Measurements from ENCODE around the gene GRIK2. TPM values are rescaled to one million over a fixed set of nuclear protein-coding genes. Genes with fewer than 3 reads are reported as not detected.

GRIK2 gene
- total and polyA plus RNA-seq, 12 donors = 0.09 to 10.6 (median 1.9) TPM

DNA sequence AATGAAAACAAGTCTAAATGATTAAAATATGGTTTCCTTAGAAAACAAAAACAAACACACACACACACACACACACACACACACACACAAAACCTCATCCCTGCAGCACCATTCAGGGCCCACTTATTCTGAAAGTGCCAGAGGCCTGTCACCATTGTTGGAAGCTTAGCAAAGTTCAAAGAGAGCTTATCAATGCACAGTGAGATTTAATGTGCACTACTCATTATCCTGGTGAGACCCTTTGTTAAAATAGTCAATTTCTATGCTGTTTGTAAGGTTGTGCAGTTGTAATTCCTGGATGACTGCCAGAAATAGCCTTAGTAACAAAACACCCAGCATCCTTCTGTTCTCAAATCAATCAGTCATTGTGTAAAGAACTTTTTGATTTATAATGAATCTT is 482.9 kb downstream of the GRIK2 start:
- intact Hi-C loops (cut with DNase I) = no loop called here
- H3K27ac ChIP-seq = no peak overlapping the region
- no peaks in the 10 kb centered on the region for H3K36me3 ChIP-seq (replicated peaks in 1 of 2)
- no peak overlapping the region for H3K4me3 ChIP-seq
- no peak for DNase-seq
- TF ChIP-seq, protein P1, sequence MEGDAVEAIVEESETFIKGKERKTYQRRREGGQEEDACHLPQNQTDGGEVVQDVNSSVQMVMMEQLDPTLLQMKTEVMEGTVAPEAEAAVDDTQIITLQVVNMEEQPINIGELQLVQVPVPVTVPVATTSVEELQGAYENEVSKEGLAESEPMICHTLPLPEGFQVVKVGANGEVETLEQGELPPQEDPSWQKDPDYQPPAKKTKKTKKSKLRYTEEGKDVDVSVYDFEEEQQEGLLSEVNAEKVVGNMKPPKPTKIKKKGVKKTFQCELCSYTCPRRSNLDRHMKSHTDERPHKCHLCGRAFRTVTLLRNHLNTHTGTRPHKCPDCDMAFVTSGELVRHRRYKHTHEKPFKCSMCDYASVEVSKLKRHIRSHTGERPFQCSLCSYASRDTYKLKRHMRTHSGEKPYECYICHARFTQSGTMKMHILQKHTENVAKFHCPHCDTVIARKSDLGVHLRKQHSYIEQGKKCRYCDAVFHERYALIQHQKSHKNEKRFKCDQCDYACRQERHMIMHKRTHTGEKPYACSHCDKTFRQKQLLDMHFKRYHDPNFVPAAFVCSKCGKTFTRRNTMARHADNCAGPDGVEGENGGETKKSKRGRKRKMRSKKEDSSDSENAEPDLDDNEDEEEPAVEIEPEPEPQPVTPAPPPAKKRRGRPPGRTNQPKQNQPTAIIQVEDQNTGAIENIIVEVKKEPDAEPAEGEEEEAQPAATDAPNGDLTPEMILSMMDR (IDR thresholded peaks at IDR 0.05) = no peak
- H3K9me3 ChIP-seq (replicated peaks in 1 of 3) = no peaks in the 10 kb centered on the region
- no peaks in the 10 kb centered on the region for H3K4me1 ChIP-seq (replicated peaks in 1 of 2)
- no peaks in the 10 kb centered on the region for H3K27me3 ChIP-seq

GRCh38 chr6:101878554-101879276 is 485.2 kb downstream of the GRIK2 start:
- H3K4me3 ChIP-seq = no peak overlapping the region
- no peaks in the 10 kb centered on the region for H3K27me3 ChIP-seq
- H3K27ac ChIP-seq = no peak overlapping the region
- intact Hi-C loops (cut with DNase I) = no loop called here
- H3K4me1 ChIP-seq (replicated peaks in 1 of 2) = no peaks in the 10 kb centered on the region
- no peaks in the 10 kb centered on the region for H3K9me3 ChIP-seq (replicated peaks in 1 of 3)
- H3K36me3 ChIP-seq (replicated peaks in 1 of 2) = no peaks in the 10 kb centered on the region
- 56 to 70% (median 61%) methylated on average over 7 of the region's 7 CpGs for WGBS, 4 donors
- TF ChIP-seq, protein P1 (IDR thresholded peaks at IDR 0.05) = no peak
- TF ChIP-seq POLR2A (IDR thresholded peaks at IDR 0.05) = no peak
- DNase-seq = peak in 1 of 7 donors; percentile 16

DNA sequence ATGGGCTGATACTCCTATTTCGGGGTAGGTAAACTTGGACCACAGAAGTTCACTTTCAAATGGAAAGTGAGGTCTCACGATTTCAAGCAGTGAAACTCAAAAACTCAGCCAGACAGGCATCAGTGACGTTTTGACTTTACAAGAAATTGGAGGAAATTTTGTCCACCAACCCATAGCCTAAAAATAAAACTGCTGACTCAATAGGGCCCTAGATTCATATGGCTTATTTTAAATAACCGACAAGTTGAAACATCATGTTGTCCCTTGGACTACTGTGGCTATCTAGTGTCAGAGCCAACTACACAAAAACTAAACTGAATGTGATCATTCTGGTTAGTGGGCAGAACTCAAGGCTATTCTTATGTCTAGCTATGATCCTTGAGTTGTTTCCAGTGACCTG is 486.3 kb downstream of the GRIK2 start:
- TF ChIP-seq, protein P1 (IDR thresholded peaks at IDR 0.05) = no peak
- no peak for TF ChIP-seq POLR2A (IDR thresholded peaks at IDR 0.05)
- H3K27me3 ChIP-seq = no peaks in the 10 kb centered on the region
- H3K27ac ChIP-seq = no peak overlapping the region
- no peaks in the 10 kb centered on the region for H3K36me3 ChIP-seq (replicated peaks in 1 of 2)
- 63 to 71% (median 67%) methylated on average over 4 of the region's 4 CpGs for WGBS, 4 donors
- no peaks in the 10 kb centered on the region for H3K9me3 ChIP-seq (replicated peaks in 1 of 3)
- intact Hi-C loops (cut with DNase I) = no loop called here
- no peaks in the 10 kb centered on the region for H3K4me1 ChIP-seq (replicated peaks in 1 of 2)
- no peak overlapping the region for H3K4me3 ChIP-seq
- DNase-seq = no peak

DNA sequence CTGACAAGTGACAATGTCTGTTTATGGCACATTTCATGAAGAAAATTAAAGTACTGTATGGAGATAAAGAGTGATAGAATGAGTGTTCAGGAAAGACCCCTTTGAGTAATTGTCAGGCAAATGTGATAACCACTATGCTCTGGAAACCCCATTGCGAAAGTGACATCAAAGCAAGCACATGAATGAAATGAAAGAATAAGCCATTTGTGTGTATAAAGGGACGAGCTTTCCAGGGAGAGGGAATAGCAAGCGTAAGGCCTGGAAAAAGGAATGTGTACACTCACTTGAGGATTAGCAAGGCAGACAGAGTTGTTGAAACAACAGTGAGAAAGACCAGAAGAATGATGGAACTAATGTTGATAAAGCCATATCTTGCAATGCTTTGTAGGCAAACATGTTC is 490.0 kb downstream of the GRIK2 start:
- WGBS, 4 donors = 81 to 88% (median 87%) methylated on average over 3 of the region's 3 CpGs
- no peaks in the 10 kb centered on the region for H3K27me3 ChIP-seq
- no peak overlapping the region for H3K27ac ChIP-seq
- H3K4me3 ChIP-seq = no peak overlapping the region
- no peaks in the 10 kb centered on the region for H3K4me1 ChIP-seq (replicated peaks in 1 of 2)
- intact Hi-C loops (cut with DNase I) = no loop called here
- TF ChIP-seq POLR2A (IDR thresholded peaks at IDR 0.05) = no peak
- TF ChIP-seq, protein P1 (IDR thresholded peaks at IDR 0.05) = no peak
- DNase-seq = no peak
- H3K36me3 ChIP-seq (replicated peaks in 1 of 2) = no peaks in the 10 kb centered on the region
- H3K9me3 ChIP-seq (replicated peaks in 1 of 3) = no peaks in the 10 kb centered on the region

Measured in adrenal gland (tissue), 12 donors.